Measurements from ENCODE around the gene SAMD4B.

The SAMD4B gene

GRCh38 chr19:39390751-39391437, 48.7 kb downstream of the SAMD4B start, which contains the start of the genes MED29 and PAF1:
TSS of gene MED29 (plus strand) at chr19:39391378. CDS start at chr19:39391423, 45 bp downstream.
TSS of gene PAF1 (minus strand) at chr19:39391106. CDS start at chr19:39390864, 242 bp downstream.
- peaks cover 7% of the 10 kb centered on the region; the same call in 1 of the 2 replicates for H3F3A ChIP-seq (ENCODE audit: insufficient read depth, low read length)
- H3K36me3 ChIP-seq (replicated peaks; ENCODE audit: insufficient read depth, low read length), result no peaks in the 10 kb centered on the region
- no peak for TF ChIP-seq CTCF (IDR thresholded peaks at IDR 0.05; ENCODE audit: low read length)
- no peak for TF ChIP-seq EZH2 (optimal IDR thresholded peaks at IDR 0.05; ENCODE audit: low read depth, low read length)
- TF ChIP-seq EZH2phosphoT487 (IDR thresholded peaks at IDR 0.05; ENCODE audit: low read length), result no peak
- H3K79me2 ChIP-seq (ENCODE audit: low read length), result peaks cover 50% of the 10 kb centered on the region
- peak; percentile 99 for DNase-seq
- H3K4me2 ChIP-seq (ENCODE audit: low read depth, low read length), result peak within 1 kb of the TSS; percentile 80
- H3K27ac ChIP-seq (ENCODE audit: low read length), result peak within 1 kb of the TSS; percentile 96
- H3K9me2 ChIP-seq (replicated peaks; ENCODE audit: insufficient read depth, low read length), result no peaks in the 10 kb centered on the region
- H4K20me1 ChIP-seq (ENCODE audit: insufficient read depth, low read length), result no peaks in the 10 kb centered on the region
- no peaks in the 10 kb centered on the region for H3K9me3 ChIP-seq (replicated peaks; ENCODE audit: insufficient read depth, low read length)
- peak within 1 kb of the TSS; percentile 94 for H2AFZ ChIP-seq (ENCODE audit: low read length)
- H3K4me3 ChIP-seq (ENCODE audit: low read length), result peak within 1 kb of the TSS; percentile 100
- peak within 1 kb of the TSS; percentile 100 for H3K9ac ChIP-seq (ENCODE audit: low read length)
- H3K4me1 ChIP-seq (ENCODE audit: low read length), result peaks cover 11% of the 10 kb centered on the region
- H3K27me3 ChIP-seq (replicated peaks; ENCODE audit: insufficient read depth, low read length), result no peaks in the 10 kb centered on the region

- DNase-seq, result peak; percentile 82
- H3K36me3 ChIP-seq (replicated peaks; ENCODE audit: insufficient read depth, low read length), result no peaks in the 10 kb centered on the region
- H3K27me3 ChIP-seq (replicated peaks; ENCODE audit: insufficient read depth, low read length), result no peaks in the 10 kb centered on the region
- H3K4me1 ChIP-seq (ENCODE audit: low read length), result peaks cover 39% of the 10 kb centered on the region
- H3K9me2 ChIP-seq (replicated peaks; ENCODE audit: insufficient read depth, low read length), result no peaks in the 10 kb centered on the region
- H2AFZ ChIP-seq (ENCODE audit: low read length), result no peak overlapping the region
- H3K9me3 ChIP-seq (replicated peaks; ENCODE audit: insufficient read depth, low read length), result no peaks in the 10 kb centered on the region
- H4K20me1 ChIP-seq (ENCODE audit: insufficient read depth, low read length), result no peaks in the 10 kb centered on the region
- peak overlapping the region; percentile 48 for H3K4me2 ChIP-seq (ENCODE audit: low read depth, low read length)
- peak overlapping the region; percentile 75 for H3K27ac ChIP-seq (ENCODE audit: low read length)
- peaks cover 41% of the 10 kb centered on the region for H3F3A ChIP-seq (ENCODE audit: insufficient read depth, low read length)
- peak; percentile 95 for TF ChIP-seq CTCF (IDR thresholded peaks at IDR 0.05; ENCODE audit: low read length)
- no peak for TF ChIP-seq EZH2phosphoT487 (IDR thresholded peaks at IDR 0.05; ENCODE audit: low read length)
- no peak for TF ChIP-seq EZH2 (optimal IDR thresholded peaks at IDR 0.05; ENCODE audit: low read depth, low read length)
- H3K4me3 ChIP-seq (ENCODE audit: low read length), result no peak overlapping the region
- H3K9ac ChIP-seq (ENCODE audit: low read length), result peak overlapping the region; percentile 59
- H3K79me2 ChIP-seq (ENCODE audit: low read length), result peaks cover 25% of the 10 kb centered on the region
These were observed 55.4 kb downstream of the SAMD4B start for GRCh38 chr19:39397360-39398296.

GRCh38 chr19:39398297-39398864, 56.2 kb downstream of the SAMD4B start:
- no peaks in the 10 kb centered on the region for H4K20me1 ChIP-seq (ENCODE audit: insufficient read depth, low read length)
- peak; percentile 30 for DNase-seq
- H3K9me3 ChIP-seq (replicated peaks; ENCODE audit: insufficient read depth, low read length), result no peaks in the 10 kb centered on the region
- peak overlapping the region; percentile 59 for H3K9ac ChIP-seq (ENCODE audit: low read length)
- H3K9me2 ChIP-seq (replicated peaks; ENCODE audit: insufficient read depth, low read length), result no peaks in the 10 kb centered on the region
- H3K27ac ChIP-seq (ENCODE audit: low read length), result peak overlapping the region; percentile 75
- H2AFZ ChIP-seq (ENCODE audit: low read length), result no peak overlapping the region
- peaks cover 49% of the 10 kb centered on the region for H3F3A ChIP-seq (ENCODE audit: insufficient read depth, low read length)
- peak overlapping the region; percentile 48 for H3K4me2 ChIP-seq (ENCODE audit: low read depth, low read length)
- H3K79me2 ChIP-seq (ENCODE audit: low read length), result peaks cover 20% of the 10 kb centered on the region
- H3K4me1 ChIP-seq (ENCODE audit: low read length), result peaks cover 40% of the 10 kb centered on the region
- H3K27me3 ChIP-seq (replicated peaks; ENCODE audit: insufficient read depth, low read length), result no peaks in the 10 kb centered on the region
- no peak for TF ChIP-seq EZH2phosphoT487 (IDR thresholded peaks at IDR 0.05; ENCODE audit: low read length)
- TF ChIP-seq CTCF (IDR thresholded peaks at IDR 0.05; ENCODE audit: low read length), result no peak
- TF ChIP-seq EZH2 (optimal IDR thresholded peaks at IDR 0.05; ENCODE audit: low read depth, low read length), result no peak
- no peak overlapping the region for H3K4me3 ChIP-seq (ENCODE audit: low read length)
- H3K36me3 ChIP-seq (replicated peaks; ENCODE audit: insufficient read depth, low read length), result no peaks in the 10 kb centered on the region
